Measurements from ENCODE around the gene VSTM2A. TPM values are rescaled to one million over a fixed set of nuclear protein-coding genes. Genes with fewer than 3 reads are reported as not detected.

The VSTM2A gene
- total and polyA plus RNA-seq, 2 of the 8 experiments (the other 6 are each of a cell fraction or from before 2014, with no cell fraction given): 0.58 to 1.4 TPM

- TF ChIP-seq CHD7 (IDR thresholded peaks at IDR 0.05; ENCODE audit: insufficient replicate concordance, low read length) (no peak), GTF2F1 (IDR thresholded peaks at IDR 0.05; ENCODE audit: borderline replicate concordance, low read depth, low read length) (no peak), FOSL1 (IDR thresholded peaks at IDR 0.05; ENCODE audit: insufficient read depth, low read depth, low read length) (no peak), PHF8 (conservative IDR thresholded peaks at IDR 0.05; ENCODE audit: low read depth, low read length) (no peak), JUND (IDR thresholded peaks at IDR 0.05; ENCODE audit: low read length) (no peak)
These were observed 39.3 kb downstream of the VSTM2A start (continued) for GRCh38 chr7:54581511-54581910.

Measured in H1 (cell line).